Right lung (tissue), 5 donors: ENCODE data around the gene UBTD2. TPM values are rescaled to one million over a fixed set of nuclear protein-coding genes. Genes with fewer than 3 reads are reported as not detected.
A peak's percentile ranks its signal among the peaks of the same experiment; 100 is the strongest.
"Not testable (repeated sequence)": the region's sequence is repeated elsewhere in the genome, so short reads cannot be mapped to it uniquely, and the experiment has no call there.

Experiments
- DNase-seq, 2 donors: peaks; one replicate each; pipeline ENCODE4 v3.0.0-alpha.2; 2013
- polyA plus RNA-seq, 5 donors: library from polyadenylated mRNA; unstranded; fragments of 120-200 nt; gene quantifications; one replicate each; pipeline versions ENCODE4 v1.2.1 to v1.2.3, GENCODE V29; 2013; ENCODE audit warnings: inconsistent platforms in 1 of 5, low replicate concordance in 1 of 5; ENCODE audit not compliant: insufficient read length in 5 of 5, insufficient read depth in 1 of 5

UBTD2 gene
- polyA plus RNA-seq, 5 donors, result 79.6 to 117 (median 93.1) TPM

DNA sequence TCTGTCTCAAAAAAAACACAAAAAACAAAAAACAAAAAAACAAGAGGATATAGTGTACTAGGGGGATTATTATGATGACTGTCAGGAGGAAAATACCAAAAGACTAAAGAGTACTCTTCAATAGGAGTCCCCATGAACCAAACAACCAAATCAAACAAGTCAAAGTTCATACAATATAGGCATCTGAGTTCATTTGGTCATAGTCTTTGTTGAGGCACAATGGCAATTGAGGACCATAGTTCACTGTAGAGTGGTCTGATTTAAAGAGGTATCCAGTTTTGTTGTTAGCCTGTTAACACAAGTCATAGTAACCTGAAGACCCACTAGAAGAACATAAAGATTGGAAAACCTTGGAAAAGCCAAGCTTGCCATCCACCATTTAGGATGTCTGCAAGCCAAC lies 11.3 kb upstream of the UBTD2 start:
- no peak for DNase-seq

GRCh38 chr5:172293745-172294342 lies 10.3 kb upstream of the UBTD2 start:
- no peak for DNase-seq

- peak; percentile 70 to 79 for DNase-seq
Measured at GRCh38 chr5:172293054-172293744, 9.6 kb upstream of the UBTD2 start.

- not testable (repeated sequence) for DNase-seq
Measured at GRCh38 chr5:172291837-172292236, 8.3 kb upstream of the UBTD2 start.

DNA sequence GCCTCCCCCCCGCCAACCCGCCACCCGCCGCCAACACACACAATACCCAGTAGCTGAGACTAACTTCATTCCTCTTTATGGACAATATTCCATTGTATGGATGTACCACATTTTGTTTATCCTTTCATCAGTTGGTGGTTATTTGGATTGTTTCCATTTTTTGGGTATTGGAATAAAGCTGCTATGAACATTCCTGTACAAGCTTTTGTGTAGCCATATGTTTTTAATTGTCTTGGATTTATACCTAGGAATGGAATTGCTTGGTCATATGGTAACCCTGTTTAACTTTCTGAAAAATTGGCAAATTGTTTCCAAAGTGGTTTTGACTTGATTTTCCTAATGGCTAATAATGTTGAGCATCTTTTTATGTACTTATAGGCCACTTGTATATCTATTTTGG lies 4.9 kb upstream of the UBTD2 start:
- DNase-seq, result no peak

DNA sequence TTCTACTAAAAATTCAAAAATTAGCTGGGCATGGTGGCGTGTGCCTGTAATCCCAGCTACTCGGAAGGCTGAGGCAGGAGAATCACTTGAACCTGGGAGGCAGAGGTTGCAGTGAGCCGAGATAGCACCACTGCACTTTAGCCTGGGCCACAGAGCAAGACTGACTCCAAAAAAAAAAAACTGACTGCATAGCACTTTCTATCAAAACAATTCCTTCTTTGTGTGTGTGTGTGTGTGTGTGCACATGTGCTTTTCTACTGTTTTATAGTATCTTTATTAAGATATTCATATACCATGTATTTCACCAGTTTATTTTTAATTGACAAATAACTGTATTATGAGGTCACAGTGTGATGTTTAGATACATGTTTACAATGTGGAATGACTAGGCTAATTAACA lies 3.6 kb upstream of the UBTD2 start:
- DNase-seq, result not testable (repeated sequence)

DNA sequence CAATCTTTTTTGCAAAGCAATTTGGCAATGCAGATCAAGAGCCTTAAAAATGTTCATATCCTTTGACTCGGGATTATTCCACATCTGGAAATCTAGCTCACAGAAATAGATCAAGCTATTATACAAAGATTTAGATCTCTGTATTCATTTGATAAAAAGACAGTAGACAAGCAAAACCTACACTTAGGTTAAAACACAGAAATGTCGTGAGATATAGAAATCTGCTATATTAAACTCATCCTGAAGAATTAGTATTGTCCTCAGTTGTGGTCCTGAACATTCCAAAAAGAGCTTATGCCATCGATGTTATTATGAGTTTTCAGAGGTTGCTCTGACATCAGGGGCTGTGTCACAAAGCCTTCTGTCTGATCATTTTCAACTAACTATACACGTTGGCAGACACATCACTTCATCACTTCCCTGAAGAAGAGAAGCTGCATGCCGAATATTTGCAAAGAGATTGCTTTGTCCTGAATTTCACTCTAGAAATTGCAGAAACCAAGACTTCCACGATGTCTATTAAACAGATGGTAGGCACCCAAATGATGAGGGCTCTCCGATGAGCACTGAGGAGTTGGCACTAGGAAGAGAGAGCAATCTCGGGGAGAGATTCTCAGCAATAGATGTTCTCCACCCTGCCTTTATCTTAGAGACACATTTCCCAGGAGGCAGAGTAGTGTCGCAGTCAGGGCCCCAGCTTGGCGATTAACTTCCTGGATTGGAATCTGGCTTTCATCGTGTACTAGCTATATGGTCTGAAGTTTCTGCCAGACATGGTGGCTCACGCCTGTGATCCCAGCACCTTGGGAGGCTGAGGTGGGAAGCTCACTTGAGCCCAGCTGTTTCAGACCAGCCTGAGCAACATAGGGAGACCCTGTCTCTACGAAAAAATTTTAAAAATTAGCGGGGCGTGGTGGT lies 1.9 kb upstream of the UBTD2 start:
- DNase-seq, result no peak

DNA sequence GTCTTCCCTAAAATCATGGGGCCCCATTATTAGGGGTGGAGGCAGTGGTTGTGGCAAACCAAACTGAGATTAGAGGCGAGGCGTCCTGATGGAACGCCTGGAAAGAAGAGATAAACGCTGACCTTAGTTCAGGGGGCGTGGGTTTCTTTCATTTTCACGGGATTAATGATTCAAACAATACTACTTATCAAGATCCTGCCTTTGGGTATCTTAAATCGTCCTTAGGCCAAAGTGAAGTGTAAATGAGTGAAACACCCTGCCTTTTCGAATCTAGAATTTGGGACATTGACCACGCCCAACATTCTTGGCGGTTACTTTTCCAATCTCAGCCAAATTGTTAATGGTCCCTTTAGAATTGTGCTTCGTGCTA lies 1.0 kb upstream of the UBTD2 start:
- peak; percentile 43 to 53 for DNase-seq

- peak; percentile 88 to 90 for DNase-seq
Measured at GRCh38 chr5:172283862-172284610, 472 bp upstream of the UBTD2 start.

DNA sequence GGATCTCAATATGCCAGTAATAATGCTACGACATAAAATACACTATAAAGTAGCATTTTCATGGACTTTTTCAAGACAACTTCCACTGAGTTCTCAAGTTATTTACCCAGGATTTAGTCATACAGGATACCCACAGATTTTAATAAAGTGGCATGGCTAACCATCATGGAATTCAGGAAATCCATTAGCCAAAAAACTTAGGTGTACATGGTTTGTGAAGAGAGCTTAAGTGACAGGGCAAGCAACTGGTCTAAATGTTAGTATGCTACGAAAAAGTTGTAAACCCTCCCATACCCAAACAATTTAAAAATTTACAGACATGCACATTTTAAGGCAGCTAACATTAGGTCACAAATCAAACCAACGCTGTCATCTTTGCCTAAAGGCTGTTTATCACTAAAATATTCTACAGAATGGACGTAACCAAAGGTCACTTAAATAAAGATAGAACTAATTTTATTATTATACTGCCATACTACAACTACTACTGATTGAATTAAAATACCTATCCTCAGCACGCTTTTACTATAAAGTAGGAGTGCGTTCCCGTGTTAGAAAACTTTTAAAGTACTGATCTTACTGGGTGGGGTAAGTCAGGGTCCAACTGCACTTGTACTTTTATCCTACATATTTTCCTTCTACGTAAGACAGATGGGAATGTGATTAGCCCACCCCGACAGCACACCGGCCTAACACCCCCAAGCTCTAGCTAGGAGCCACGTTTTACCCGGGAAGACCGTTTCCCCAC lies 1.1 kb downstream of the UBTD2 start:
- DNase-seq, result no peak

DNA sequence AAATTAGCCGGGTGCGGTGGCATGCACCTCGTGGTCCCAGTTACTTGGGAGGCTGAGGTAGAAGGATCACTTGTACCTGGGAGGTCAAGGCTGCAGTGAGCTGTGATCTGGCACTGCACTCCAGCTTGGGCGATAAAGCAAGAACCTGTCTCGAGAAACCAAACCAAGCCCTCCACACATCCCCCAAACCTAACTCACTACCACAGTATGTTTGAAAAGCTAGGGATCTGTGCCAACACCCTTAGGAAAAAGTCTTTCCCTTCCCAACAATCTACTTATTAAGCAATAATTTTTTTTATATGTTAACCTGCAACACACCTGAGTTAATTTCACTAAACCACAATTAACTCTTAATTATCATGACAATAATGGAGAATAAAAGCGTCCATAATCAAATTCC lies 2.2 kb downstream of the UBTD2 start:
- DNase-seq, result no peak

GRCh38 chr5:172280929-172281328 lies 2.6 kb downstream of the UBTD2 start:
- peak; percentile 83 to 90 for DNase-seq

- no peak for DNase-seq
Measured at GRCh38 chr5:172280317-172280716, 3.2 kb downstream of the UBTD2 start.

- DNase-seq, result no peak
Measured at GRCh38 chr5:172278356-172278755, 5.2 kb downstream of the UBTD2 start.

DNA sequence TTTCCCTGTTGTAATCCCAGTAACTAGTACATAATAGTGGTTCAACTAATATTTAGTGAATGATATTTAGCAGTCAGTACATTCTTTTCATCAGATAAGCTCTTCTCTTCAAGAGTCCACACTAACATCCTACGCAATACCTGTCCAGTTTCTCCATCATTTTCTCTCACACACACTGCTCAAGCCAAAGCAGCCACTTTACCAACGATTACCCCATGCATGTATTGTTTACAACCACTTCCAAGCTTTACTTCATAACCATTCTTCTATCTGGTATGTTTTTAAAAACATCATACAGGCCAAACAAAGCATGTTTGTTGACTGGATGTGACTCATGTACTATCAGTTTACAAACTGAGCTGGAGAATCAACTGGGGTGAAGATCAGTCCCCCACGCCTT lies 7.3 kb downstream of the UBTD2 start:
- no peak for DNase-seq

- DNase-seq, result no peak
Measured at GRCh38 chr5:172274951-172275753, 8.4 kb downstream of the UBTD2 start.

GRCh38 chr5:172267943-172268342 lies 15.6 kb downstream of the UBTD2 start:
- no peak for DNase-seq

DNA sequence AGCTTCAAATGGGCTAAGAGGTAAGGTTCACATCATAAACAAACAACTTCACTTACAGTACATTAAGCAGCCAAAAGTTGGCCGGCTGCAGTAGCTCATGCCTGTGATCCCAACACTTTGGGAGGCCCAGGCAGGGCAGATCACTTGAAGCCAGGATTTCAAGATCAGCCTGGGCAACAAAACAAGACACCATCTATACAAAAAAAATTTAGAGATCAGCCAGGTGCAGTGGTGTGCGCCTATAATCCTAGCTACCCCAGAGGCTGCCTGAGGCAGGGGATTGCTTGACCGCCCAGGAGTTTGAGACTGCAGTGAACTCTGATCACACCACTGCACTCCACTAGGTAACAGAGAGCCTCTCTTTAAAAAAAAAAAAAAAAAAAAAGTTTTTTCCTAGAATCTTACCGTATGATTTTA lies 16.9 kb downstream of the UBTD2 start:
- DNase-seq, result peak; percentile 61 to 64

- DNase-seq, result no peak
Measured at GRCh38 chr5:172266071-172266675, 17.4 kb downstream of the UBTD2 start.
